HCT116 (cell line): ENCODE data around the gene ACE2.
A peak's percentile ranks its signal among the peaks of the same experiment; 100 is the strongest.

Source experiments
- ATF3 ChIP-seq: IDR thresholded peaks from 2 replicates; pipeline ENCODE4 v1.6.1; 2012
- CTCF ChIP-seq, 3 experiments: fragments of 200-600 bp in 1 of 3; sonication (generic) in 1 of 3; IDR thresholded peaks in 2 of 3; conservative IDR thresholded peaks in 1 of 3; 2 replicates each; pipeline ENCODE4 v1.5.1; 2012 to 2017; ENCODE audit warnings: low read depth in 2 of 3, low read length in 2 of 3, antibody characterized with exemption in 1 of 3, borderline replicate concordance in 1 of 3, control low read depth in 1 of 3, mild to moderate bottlenecking in 1 of 3, mixed read lengths in 1 of 3, mixed run types in 1 of 3, moderate library complexity in 1 of 3; ENCODE audit not compliant: insufficient read depth in 1 of 3
- POLR2A ChIP-seq: IDR thresholded peaks from 2 replicates; pipeline ENCODE4 v1.7.0; 2011; ENCODE audit warnings: borderline replicate concordance; ENCODE audit not compliant: insufficient read depth, insufficient read length; ENCODE audit errors: extremely low read depth
- SP1 ChIP-seq: IDR thresholded peaks from 2 replicates; pipeline ENCODE4 v1.6.1; 2012; ENCODE audit warnings: low read depth

- TF ChIP-seq SP1 (no peak), POLR2A (no peak), CTCF (IDR thresholded peaks at IDR 0.05 in 2 of 3, conservative IDR thresholded peaks at IDR 0.05 in 1 of 3; ENCODE audit: borderline replicate concordance in 1 of 3, insufficient read depth in 1 of 3, low read depth in 2 of 3, low read length in 2 of 3) (peak in 2 of 3 experiments; percentile 11 to 20; a peak in 1 of 6 replicates), ATF3 (no peak)
These were observed 34.5 kb downstream of the ACE2 start for GRCh38 chrX:15566244-15566643.
